Thoracic aorta (tissue), 2 donors: ENCODE results near the gene LPAR1. TPM values are rescaled to one million over a fixed set of nuclear protein-coding genes. Genes with fewer than 3 reads are reported as not detected.

Experiments used
- ATAC-seq: fragments of 150-250 bp; one replicate; pipeline ENCODE4 v1.8.0; 2017; ENCODE audit warnings: low read depth; ENCODE audit not compliant: insufficient number of reproducible peaks, low FRiP score
- DNase-seq: peaks from one replicate; pipeline ENCODE4 v3.0.0-alpha.2; 2020; ENCODE audit warnings: low spot score
- H3K27ac ChIP-seq, 2 donors: fragments of 200-600 bp; sonication (generic); 1 replicate in 1 of 2; 2 replicates in 1 of 2; pipeline ENCODE4 v1.5.1; 2016; ENCODE audit warnings: mild to moderate bottlenecking in 2 of 2, moderate library complexity in 2 of 2
- H3K27me3 ChIP-seq: fragments of 200-600 bp; sonication (generic); replicated peaks from 2 replicates; pipeline ENCODE4 v1.6.0; 2016; ENCODE audit warnings: mild to moderate bottlenecking; ENCODE audit not compliant: insufficient read depth
- H3K36me3 ChIP-seq: fragments of 200-600 bp; sonication (generic); one replicate; pipeline ENCODE4 v1.5.1; 2016
- H3K4me1 ChIP-seq, 2 donors: fragments of 200-600 bp; sonication (generic); 1 replicate in 1 of 2; 2 replicates in 1 of 2; pipeline versions ENCODE4 v1.5.1 to v1.6.0; 2016; ENCODE audit warnings: low read depth in 2 of 2, mild to moderate bottlenecking in 1 of 2; ENCODE audit not compliant: control insufficient read depth in 1 of 2
- H3K4me3 ChIP-seq: fragments of 200-600 bp; sonication (generic); 2 replicates; pipeline ENCODE4 v1.5.1; 2016; ENCODE audit warnings: mild to moderate bottlenecking
- H3K9me3 ChIP-seq: fragments of 200-600 bp; sonication (generic); 2 replicates; pipeline ENCODE4 v1.5.1; 2016
- total RNA-seq, 2 donors: library from RNA; depleted of rRNA; stranded (reverse); fragments of >200 nt; gene quantifications; one replicate each; pipeline versions ENCODE4 v1.1.0 to v1.2.3, GENCODE V29; 2016
- TF ChIP-seq, protein P1 (sequence below): fragments of 200-600 bp; sonication (generic); IDR thresholded peaks from one replicate; pipeline ENCODE4 v1.5.1; 2019; ENCODE audit warnings: antibody characterized with exemption

The LPAR1 gene
- total RNA-seq, 2 donors from 2014 or later = 85.1 to 94.0 TPM

DNA sequence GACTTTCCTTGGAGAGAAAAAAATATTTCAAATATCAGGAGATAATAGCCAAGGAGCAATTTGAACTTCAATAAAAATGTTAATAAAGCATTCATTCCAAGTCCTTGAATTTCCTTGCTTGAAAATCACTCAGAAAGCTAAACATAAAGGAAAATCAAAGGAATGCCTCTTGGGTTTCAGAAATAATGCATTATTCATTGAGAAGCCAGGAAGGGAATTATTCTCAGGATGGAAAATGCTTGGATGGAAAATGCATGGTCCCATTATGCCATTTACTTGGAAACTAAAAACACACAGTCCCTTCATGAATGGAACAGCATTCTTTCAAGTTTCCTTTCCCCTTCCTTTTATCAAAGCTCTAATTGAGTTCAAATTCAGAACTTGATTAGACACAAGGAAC, 160.9 kb downstream of the LPAR1 start:
- TF ChIP-seq, protein P1, sequence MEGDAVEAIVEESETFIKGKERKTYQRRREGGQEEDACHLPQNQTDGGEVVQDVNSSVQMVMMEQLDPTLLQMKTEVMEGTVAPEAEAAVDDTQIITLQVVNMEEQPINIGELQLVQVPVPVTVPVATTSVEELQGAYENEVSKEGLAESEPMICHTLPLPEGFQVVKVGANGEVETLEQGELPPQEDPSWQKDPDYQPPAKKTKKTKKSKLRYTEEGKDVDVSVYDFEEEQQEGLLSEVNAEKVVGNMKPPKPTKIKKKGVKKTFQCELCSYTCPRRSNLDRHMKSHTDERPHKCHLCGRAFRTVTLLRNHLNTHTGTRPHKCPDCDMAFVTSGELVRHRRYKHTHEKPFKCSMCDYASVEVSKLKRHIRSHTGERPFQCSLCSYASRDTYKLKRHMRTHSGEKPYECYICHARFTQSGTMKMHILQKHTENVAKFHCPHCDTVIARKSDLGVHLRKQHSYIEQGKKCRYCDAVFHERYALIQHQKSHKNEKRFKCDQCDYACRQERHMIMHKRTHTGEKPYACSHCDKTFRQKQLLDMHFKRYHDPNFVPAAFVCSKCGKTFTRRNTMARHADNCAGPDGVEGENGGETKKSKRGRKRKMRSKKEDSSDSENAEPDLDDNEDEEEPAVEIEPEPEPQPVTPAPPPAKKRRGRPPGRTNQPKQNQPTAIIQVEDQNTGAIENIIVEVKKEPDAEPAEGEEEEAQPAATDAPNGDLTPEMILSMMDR = no peak

DNA sequence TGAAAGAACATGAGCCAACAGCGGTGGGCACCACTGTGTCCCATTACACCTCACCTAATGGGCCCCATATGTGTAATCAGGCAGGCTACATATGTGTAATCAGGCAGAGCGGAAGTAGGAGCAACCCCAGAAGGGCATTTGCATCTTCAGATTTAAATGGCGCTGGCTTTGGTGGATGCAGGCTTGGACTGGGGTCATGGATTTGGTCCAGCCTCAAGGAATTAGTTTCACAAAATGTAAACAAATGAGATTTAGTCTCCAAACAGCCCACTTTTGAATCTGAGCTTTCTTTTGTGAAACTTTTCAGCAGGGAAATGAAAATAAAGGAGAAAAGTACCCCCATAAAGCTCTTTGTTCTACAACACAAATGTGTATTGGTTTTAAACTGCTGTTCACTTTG, 161.3 kb downstream of the LPAR1 start:
- DNase-seq (no peak), ATAC-seq (no peak)
- Histone ChIP-seq H3K27me3 (no peaks in the 10 kb centered on the region), H3K4me3 (no peak overlapping the region), H3K36me3 (no peaks in the 10 kb centered on the region), H3K27ac (peak overlapping the region; percentile 0 to 42), H3K9me3 (no peaks in the 10 kb centered on the region), H3K4me1 (peaks cover 2 to 36% of the 10 kb centered on the region in 2 donors)
- TF ChIP-seq, protein P1 = no peak

More for the DNA sequence above, 160.9 kb downstream of the LPAR1 start:
- H3K4me1 ChIP-seq = peaks cover 2 to 36% of the 10 kb centered on the region in 2 donors
- DNase-seq (no peak), ATAC-seq (no peak)
- no peaks in the 10 kb centered on the region for H3K9me3 ChIP-seq
- no peaks in the 10 kb centered on the region for H3K36me3 ChIP-seq
- no peak overlapping the region for H3K4me3 ChIP-seq
- H3K27me3 ChIP-seq = no peaks in the 10 kb centered on the region
- H3K27ac ChIP-seq = peak overlapping the region in 1 of 2 donors; percentile 0

DNA sequence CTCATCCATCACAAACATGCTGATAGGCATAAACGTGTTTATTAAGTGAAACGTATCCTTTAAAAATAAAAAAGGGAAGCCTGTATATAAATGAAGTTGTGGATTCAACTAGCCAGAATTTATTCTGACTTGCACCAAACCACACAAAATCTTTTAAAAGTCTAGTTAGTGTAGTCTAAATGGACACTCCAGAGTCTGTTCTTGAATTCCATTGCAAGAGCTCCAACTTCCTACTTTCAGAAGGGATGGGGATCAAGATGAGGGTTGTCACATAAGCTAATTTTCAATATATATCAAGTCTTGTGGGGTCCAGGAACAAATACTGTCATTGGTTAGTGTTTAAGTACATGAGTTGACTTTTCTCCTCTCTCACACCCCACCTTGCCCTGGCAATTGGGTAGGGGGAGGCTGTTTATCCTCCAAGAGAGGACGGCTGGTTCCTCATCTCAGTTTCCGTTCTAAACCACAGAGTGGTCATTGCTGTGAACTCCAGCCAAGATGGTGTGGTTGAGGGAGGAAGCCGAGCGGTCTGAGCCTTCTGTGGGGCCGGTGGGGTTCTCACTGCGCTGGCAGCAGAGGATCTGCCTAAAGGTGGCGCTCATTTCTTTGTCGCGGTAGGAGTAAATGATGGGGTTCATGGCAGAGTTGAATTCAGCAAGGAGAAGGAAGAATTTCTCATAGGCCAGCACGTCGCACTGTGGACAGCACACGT, 163.2 kb downstream of the LPAR1 start:
- H3K4me3 ChIP-seq = no peak overlapping the region
- H3K27ac ChIP-seq = no peak overlapping the region
- no peaks in the 10 kb centered on the region for H3K27me3 ChIP-seq
- DNase-seq (no peak), ATAC-seq (no peak)
- H3K4me1 ChIP-seq = peaks cover 0 to 22% of the 10 kb centered on the region in 2 donors
- H3K36me3 ChIP-seq = no peaks in the 10 kb centered on the region
- TF ChIP-seq, protein P1 = no peak
- H3K9me3 ChIP-seq = no peaks in the 10 kb centered on the region

DNA sequence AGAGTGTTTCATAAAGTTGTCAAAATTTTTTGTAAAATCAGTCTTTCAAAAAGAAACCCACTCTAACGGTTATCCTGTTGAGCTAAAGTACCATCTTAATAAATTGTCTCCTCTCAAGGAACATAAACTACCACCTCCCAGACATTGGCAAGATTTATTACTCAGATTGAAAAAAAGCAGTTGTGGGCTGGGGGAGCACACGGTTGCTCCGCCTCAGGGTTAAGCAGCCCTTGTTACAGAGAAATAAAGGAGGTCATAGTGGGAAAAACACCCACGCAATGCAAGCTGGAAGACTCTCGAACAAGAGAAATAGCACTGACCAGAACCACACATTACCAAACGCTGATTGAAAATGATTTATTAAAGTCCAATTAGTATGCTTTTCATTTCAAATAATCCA, 165.3 kb downstream of the LPAR1 start:
- DNase-seq = no peak
- Histone ChIP-seq H3K4me1 (peaks cover 0 to 15% of the 10 kb centered on the region in 2 donors), H3K36me3 (no peaks in the 10 kb centered on the region), H3K27ac (no peak overlapping the region), H3K27me3 (no peaks in the 10 kb centered on the region), H3K9me3 (no peaks in the 10 kb centered on the region), H3K4me3 (no peak overlapping the region)
- no peak for ATAC-seq
- TF ChIP-seq, protein P1 = no peak

DNA sequence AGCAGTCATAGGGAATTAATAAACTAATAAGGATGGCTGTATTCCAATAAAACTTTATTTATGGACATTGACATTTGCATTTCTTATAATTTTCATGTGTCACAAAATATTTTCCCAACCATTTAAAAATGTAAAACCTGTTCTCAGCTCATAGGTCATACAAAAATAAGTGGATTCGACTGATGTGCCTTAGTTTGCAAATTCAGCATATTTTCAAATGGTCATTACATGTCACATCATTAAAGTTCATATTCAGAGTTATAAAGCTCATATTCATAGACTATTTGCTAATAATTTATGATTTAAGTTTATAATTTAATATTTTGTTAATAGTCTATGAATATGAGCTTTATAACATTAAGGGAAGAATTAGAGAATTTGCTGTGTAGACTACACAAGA, 166.5 kb downstream of the LPAR1 start:
- H3K4me1 ChIP-seq = peaks cover 0 to 4% of the 10 kb centered on the region in 2 donors
- no peaks in the 10 kb centered on the region for H3K9me3 ChIP-seq
- DNase-seq = no peak
- no peak overlapping the region for H3K27ac ChIP-seq
- no peaks in the 10 kb centered on the region for H3K36me3 ChIP-seq
- no peaks in the 10 kb centered on the region for H3K27me3 ChIP-seq
- TF ChIP-seq, protein P1 = no peak
- ATAC-seq = no peak
- H3K4me3 ChIP-seq = no peak overlapping the region
